Ovary (tissue), 3 donors: ENCODE results near the gene PLG.

Experiments used
- CTCF ChIP-seq, 3 donors: fragments of 450-650 bp in 2 of 3; fragments of 200-600 bp in 1 of 3; IDR thresholded peaks; one replicate each; pipeline versions ENCODE4 v1.5.1 to v1.8.0; 2016 to 2022; ENCODE audit warnings: antibody characterized with exemption in 3 of 3, mild to moderate bottlenecking in 1 of 3
- EP300 ChIP-seq: sonication (generic); formaldehyde crosslinking; IDR thresholded peaks from one replicate; pipeline ENCODE4 v1.6.1; 2017; ENCODE audit warnings: antibody characterized with exemption
- POLR2A ChIP-seq: fragments of 450-650 bp; IDR thresholded peaks from one replicate; pipeline ENCODE4 v1.6.1; 2017; ENCODE audit warnings: antibody characterized with exemption, mild to moderate bottlenecking, moderate library complexity
- donor health status: DM: no; HTN: no; CAD: no.

DNA sequence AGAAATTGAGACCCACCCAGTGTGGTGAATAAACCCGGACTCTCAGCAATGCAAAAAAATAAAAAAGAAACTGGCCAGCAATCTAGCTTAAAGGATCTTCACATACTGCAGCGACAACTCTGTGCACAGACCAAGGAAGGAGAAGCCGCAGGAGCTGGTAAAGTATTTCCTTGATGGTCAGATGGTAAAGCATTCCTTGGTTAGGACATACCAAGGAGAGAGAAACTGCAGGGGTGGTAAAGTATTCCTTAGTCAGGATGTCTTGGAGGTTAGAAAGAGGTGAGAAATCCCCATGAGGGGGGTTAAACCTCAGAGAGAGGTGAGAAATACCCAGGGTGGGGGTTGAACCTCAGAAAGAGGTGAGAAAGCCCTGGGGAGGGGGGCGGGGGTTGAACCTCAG is 86.8 kb downstream of the PLG start:
- TF ChIP-seq CTCF (IDR thresholded peaks at IDR 0.05): no peak
- no peak for TF ChIP-seq EP300
- no peak for TF ChIP-seq POLR2A
